DND-41 (cell line): ENCODE data around the gene EYA2.

Experiments
- ATAC-seq: fragments of 200-7000 bp; cut with Tn5 transposase; 3 replicates; pipeline ENCODE4 v1.9.1; 2021; ENCODE audit warnings: low read depth; ENCODE audit not compliant: insufficient read depth
- DNase-seq: peaks from one replicate; pipeline ENCODE4 v3.0.0-alpha.2; 2020
- H2AFZ ChIP-seq: 2 replicates; pipeline ENCODE4 v1.6.0; 2012; ENCODE audit warnings: low read depth, low read length
- H3K27ac ChIP-seq: 2 replicates; pipeline ENCODE4 v1.5.1; 2012; ENCODE audit warnings: low read length, inconsistent platforms
- H3K27me3 ChIP-seq: fragments of 200-600 bp; sonication (generic); 2 replicates; pipeline ENCODE4 v1.6.0; 2012; ENCODE audit warnings: low read length, mild to moderate bottlenecking, inconsistent platforms; ENCODE audit not compliant: insufficient read depth, poor library complexity
- H3K36me3 ChIP-seq: 2 replicates; pipeline ENCODE4 v1.5.1; 2012; ENCODE audit warnings: low read length, inconsistent platforms; ENCODE audit not compliant: insufficient read depth
- H3K4me1 ChIP-seq: 2 replicates; pipeline ENCODE4 v1.5.1; 2012; ENCODE audit warnings: mild to moderate bottlenecking, low read length; ENCODE audit not compliant: insufficient read depth
- H3K4me2 ChIP-seq: 2 replicates; pipeline ENCODE4 v1.6.0; 2012; ENCODE audit warnings: mild to moderate bottlenecking, moderate library complexity, low read length, inconsistent platforms; ENCODE audit not compliant: insufficient read depth
- H3K4me3 ChIP-seq, 2 experiments: fragments of 200-600 bp in 1 of 2; shearing (Covaris generic) in 1 of 2; 2 replicates each; pipeline ENCODE4 v1.5.1; 2012 to 2016; ENCODE audit warnings: inconsistent platforms in 2 of 2, low read length in 2 of 2, mild to moderate bottlenecking in 2 of 2, low read depth in 1 of 2, moderate library complexity in 1 of 2
- H3K79me2 ChIP-seq: 2 replicates; pipeline ENCODE4 v1.6.0; 2012; ENCODE audit warnings: low read length, inconsistent platforms; ENCODE audit not compliant: insufficient read depth
- H3K9ac ChIP-seq: 2 replicates; pipeline ENCODE4 v1.6.0; 2012; ENCODE audit warnings: low read depth, mild to moderate bottlenecking, inconsistent platforms, low read length, moderate library complexity
- H3K9me3 ChIP-seq: 2 replicates; pipeline ENCODE4 v1.5.1; 2012; ENCODE audit warnings: low read length, moderate library complexity, mild to moderate bottlenecking, inconsistent platforms; ENCODE audit not compliant: insufficient read depth, severe bottlenecking
- H4K20me1 ChIP-seq: 2 replicates; pipeline ENCODE4 v1.6.0; 2012; ENCODE audit warnings: low read length; ENCODE audit not compliant: insufficient read depth
- EZH2 ChIP-seq: IDR thresholded peaks from 3 replicates; pipeline ENCODE4 v1.6.1; 2012; ENCODE audit warnings: borderline replicate concordance, low read depth, mild to moderate bottlenecking, moderate library complexity, low read length, inconsistent platforms; ENCODE audit not compliant: severe bottlenecking
- TF ChIP-seq, protein P1 (sequence below): IDR thresholded peaks from 2 replicates; pipeline ENCODE4 v1.5.1; 2012; ENCODE audit warnings: borderline replicate concordance, low read length, moderate library complexity, mild to moderate bottlenecking; ENCODE audit not compliant: poor library complexity, severe bottlenecking; ENCODE audit errors: extremely low read depth

The EYA2 gene

DNA sequence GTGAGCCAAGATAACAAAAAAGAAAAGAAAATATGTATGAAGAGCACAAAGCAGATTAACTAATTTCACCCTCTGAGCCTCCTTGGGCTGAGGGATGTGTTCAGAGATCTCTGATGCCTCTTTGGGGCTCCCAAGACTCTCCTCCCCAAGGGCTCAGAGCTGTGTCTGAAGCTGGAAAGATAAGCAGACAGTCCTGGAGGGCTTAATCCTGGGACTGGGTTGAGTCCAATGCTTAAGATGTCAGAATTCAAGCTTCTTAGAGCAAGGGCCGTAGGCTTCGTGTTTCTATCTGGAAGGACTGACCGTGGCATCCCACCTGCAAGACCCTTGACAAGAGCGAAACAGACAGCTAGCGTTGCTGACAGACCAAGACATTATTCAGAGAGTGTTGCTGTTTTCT is 232.9 kb downstream of the EYA2 start:
- DNase-seq (no peak), ATAC-seq (no peak)
- no peaks in the 10 kb centered on the region for H3K4me1 ChIP-seq
- H3K9ac ChIP-seq, result no peak overlapping the region
- TF ChIP-seq, protein P1, sequence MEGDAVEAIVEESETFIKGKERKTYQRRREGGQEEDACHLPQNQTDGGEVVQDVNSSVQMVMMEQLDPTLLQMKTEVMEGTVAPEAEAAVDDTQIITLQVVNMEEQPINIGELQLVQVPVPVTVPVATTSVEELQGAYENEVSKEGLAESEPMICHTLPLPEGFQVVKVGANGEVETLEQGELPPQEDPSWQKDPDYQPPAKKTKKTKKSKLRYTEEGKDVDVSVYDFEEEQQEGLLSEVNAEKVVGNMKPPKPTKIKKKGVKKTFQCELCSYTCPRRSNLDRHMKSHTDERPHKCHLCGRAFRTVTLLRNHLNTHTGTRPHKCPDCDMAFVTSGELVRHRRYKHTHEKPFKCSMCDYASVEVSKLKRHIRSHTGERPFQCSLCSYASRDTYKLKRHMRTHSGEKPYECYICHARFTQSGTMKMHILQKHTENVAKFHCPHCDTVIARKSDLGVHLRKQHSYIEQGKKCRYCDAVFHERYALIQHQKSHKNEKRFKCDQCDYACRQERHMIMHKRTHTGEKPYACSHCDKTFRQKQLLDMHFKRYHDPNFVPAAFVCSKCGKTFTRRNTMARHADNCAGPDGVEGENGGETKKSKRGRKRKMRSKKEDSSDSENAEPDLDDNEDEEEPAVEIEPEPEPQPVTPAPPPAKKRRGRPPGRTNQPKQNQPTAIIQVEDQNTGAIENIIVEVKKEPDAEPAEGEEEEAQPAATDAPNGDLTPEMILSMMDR, result no peak
- no peak for TF ChIP-seq EZH2
- H3K27ac ChIP-seq, result no peak overlapping the region
- H2AFZ ChIP-seq, result no peak overlapping the region
- no peaks in the 10 kb centered on the region for H3K9me3 ChIP-seq
- no peak overlapping the region for H3K4me2 ChIP-seq
- H3K4me3 ChIP-seq, result no peak overlapping the region
- no peaks in the 10 kb centered on the region for H3K36me3 ChIP-seq
- peaks cover 22% of the 10 kb centered on the region for H3K27me3 ChIP-seq
- H4K20me1 ChIP-seq, result no peaks in the 10 kb centered on the region
- no peaks in the 10 kb centered on the region for H3K79me2 ChIP-seq

DNA sequence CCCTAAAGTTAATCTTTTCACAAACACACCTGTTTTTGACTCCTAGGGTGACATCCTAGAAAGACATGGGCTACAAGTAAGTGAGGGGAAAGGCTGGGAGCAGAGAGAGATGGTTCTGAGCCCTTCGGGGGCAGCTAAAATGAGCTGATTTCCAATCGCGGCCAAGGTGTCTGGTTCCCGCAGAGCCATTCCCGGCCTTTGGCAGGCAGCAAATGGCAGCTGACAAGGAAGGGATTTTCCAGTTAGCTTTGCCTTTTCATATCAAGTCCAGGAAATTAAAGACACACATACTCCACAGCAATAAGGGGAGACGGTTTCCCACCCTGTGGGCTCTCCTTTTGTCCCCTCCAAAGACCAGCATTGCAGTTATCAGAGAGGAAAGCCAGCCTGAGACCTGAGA is 233.4 kb downstream of the EYA2 start:
- no peak overlapping the region for H3K9ac ChIP-seq
- peaks cover 20% of the 10 kb centered on the region for H3K27me3 ChIP-seq
- H3K4me3 ChIP-seq, result no peak overlapping the region
- no peak for ATAC-seq
- no peak for DNase-seq
- H3K79me2 ChIP-seq, result no peaks in the 10 kb centered on the region
- H3K27ac ChIP-seq, result no peak overlapping the region
- H3K4me2 ChIP-seq, result no peak overlapping the region
- TF ChIP-seq, protein P1, result no peak
- TF ChIP-seq EZH2, result no peak
- no peaks in the 10 kb centered on the region for H3K36me3 ChIP-seq
- no peak overlapping the region for H2AFZ ChIP-seq
- no peaks in the 10 kb centered on the region for H3K4me1 ChIP-seq
- H3K9me3 ChIP-seq, result no peaks in the 10 kb centered on the region
- H4K20me1 ChIP-seq, result no peaks in the 10 kb centered on the region

DNA sequence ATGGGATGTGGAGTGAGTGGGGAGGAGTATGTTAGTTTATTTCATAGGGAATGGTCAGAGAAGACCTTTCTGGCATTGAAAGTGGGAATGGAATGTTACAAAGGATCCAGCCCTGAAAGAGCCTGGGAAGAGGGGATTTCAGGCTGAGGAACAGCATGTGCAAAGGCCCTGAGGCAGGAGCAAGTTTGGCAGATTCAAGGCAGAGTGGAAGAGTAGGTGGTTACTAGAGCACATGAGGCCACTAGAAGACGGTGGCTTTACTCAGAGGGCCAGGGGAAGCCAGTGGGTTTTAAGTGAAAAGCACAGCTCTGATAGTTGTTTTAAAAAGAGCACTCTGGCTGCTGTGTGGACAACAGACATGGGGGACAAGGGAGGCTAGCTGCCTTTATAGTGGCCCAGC is 234.7 kb downstream of the EYA2 start:
- Histone ChIP-seq H3K79me2 (no peaks in the 10 kb centered on the region), H3K9me3 (no peaks in the 10 kb centered on the region), H4K20me1 (no peaks in the 10 kb centered on the region), H3K27ac (no peak overlapping the region), H3K9ac (no peak overlapping the region), H3K4me2 (no peak overlapping the region), H3K36me3 (no peaks in the 10 kb centered on the region), H3K27me3 (peaks cover 20% of the 10 kb centered on the region), H3K4me3 (no peak overlapping the region), H2AFZ (no peak overlapping the region), H3K4me1 (no peaks in the 10 kb centered on the region)
- no peak for TF ChIP-seq EZH2
- TF ChIP-seq, protein P1, result no peak
- DNase-seq (no peak), ATAC-seq (no peak)

GRCh38 chr20:47133809-47134456 is 239.3 kb downstream of the EYA2 start:
- Histone ChIP-seq H3K27me3 (peaks cover 4% of the 10 kb centered on the region), H3K79me2 (no peaks in the 10 kb centered on the region), H3K9ac (no peak overlapping the region), H3K4me1 (no peaks in the 10 kb centered on the region), H3K27ac (no peak overlapping the region), H3K36me3 (no peaks in the 10 kb centered on the region), H2AFZ (no peak overlapping the region), H3K4me3 (no peak overlapping the region), H3K4me2 (no peak overlapping the region), H3K9me3 (no peaks in the 10 kb centered on the region), H4K20me1 (no peaks in the 10 kb centered on the region)
- ATAC-seq, result no peak
- DNase-seq, result no peak
- TF ChIP-seq, protein P1, result no peak
- TF ChIP-seq EZH2, result no peak
